Thyroid gland (tissue), 4 donors: ENCODE data around the gene AMMECR1.

ENCODE experiments used
- POLR2A ChIP-seq, 2 donors: fragments of 450-650 bp; IDR thresholded peaks; one replicate each; pipeline ENCODE4 v1.6.1; 2017; ENCODE audit warnings: antibody characterized with exemption in 2 of 2, mild to moderate bottlenecking in 2 of 2, moderate library complexity in 1 of 2
- TF ChIP-seq, protein P1 (sequence below), 6 experiments: fragments of 200-600 bp in 3 of 6; fragments of 450-650 bp in 3 of 6; sonication (generic) in 3 of 6; IDR thresholded peaks; one replicate each; pipeline ENCODE4 v1.5.1; 2016 to 2019; ENCODE audit warnings: antibody characterized with exemption in 6 of 6, mild to moderate bottlenecking in 2 of 6, inconsistent platforms in 1 of 6, moderate library complexity in 1 of 6

DNA sequence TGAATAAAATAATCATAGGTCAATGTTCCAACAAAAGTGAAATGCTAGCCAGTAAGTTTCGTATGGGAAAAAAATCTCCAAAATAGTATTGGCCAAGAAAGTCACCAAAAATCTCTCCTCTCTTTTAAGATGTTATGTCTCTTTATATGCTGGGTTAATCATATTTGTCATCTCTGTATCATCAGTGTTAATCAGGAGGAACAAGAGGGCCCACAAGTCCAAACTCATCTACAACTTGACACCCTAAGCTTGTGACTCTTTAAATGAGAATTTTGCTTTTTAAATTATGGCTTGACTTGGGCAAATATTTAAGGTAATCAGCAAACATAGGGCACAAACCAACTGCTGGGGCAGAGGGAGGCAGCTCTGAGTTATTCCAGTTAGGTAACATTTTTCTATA lies 75.5 kb downstream of the AMMECR1 start:
- TF ChIP-seq, protein P1, sequence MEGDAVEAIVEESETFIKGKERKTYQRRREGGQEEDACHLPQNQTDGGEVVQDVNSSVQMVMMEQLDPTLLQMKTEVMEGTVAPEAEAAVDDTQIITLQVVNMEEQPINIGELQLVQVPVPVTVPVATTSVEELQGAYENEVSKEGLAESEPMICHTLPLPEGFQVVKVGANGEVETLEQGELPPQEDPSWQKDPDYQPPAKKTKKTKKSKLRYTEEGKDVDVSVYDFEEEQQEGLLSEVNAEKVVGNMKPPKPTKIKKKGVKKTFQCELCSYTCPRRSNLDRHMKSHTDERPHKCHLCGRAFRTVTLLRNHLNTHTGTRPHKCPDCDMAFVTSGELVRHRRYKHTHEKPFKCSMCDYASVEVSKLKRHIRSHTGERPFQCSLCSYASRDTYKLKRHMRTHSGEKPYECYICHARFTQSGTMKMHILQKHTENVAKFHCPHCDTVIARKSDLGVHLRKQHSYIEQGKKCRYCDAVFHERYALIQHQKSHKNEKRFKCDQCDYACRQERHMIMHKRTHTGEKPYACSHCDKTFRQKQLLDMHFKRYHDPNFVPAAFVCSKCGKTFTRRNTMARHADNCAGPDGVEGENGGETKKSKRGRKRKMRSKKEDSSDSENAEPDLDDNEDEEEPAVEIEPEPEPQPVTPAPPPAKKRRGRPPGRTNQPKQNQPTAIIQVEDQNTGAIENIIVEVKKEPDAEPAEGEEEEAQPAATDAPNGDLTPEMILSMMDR (IDR thresholded peaks at IDR 0.05) = no peak
- no peak for TF ChIP-seq POLR2A (IDR thresholded peaks at IDR 0.05)
